GM21717 (cell line): ENCODE measurements around the gene ZNF761.

Experiments
- ATAC-seq: cut with Tn5 transposase; IDR thresholded peaks from one replicate; pipeline ENCODE4 v1.9.1; 2021; ENCODE audit warnings: mild to moderate bottlenecking, moderate library complexity; ENCODE audit not compliant: unreplicated experiment

The ZNF761 gene

DNA sequence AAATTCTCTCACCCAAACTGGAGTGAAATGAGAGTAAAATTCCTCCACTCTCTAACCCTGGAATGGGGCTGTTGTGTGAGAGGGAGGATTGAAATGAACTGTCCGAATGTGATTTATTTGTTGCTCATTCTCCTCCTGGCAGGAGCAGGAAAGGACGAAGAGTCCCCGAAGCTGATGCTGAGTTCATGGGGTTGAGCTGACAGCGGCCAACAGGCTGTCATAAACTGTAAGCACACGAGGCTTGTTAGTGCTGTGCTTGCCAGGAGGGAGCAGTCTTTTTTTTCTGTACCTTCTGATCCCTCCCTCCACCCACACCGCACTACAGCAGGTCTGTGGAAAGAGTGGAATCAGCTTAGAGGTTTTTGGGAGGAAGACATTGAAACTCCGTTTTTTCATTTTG is 73.1 kb downstream of the ZNF761 start:
- no peak for ATAC-seq

GRCh38 chr19:53506728-53507127 is 74.9 kb downstream of the ZNF761 start:
- ATAC-seq: no peak
